Measurements from ENCODE around the gene ZNF154. TPM values are rescaled to one million over a fixed set of nuclear protein-coding genes. Genes with fewer than 3 reads are reported as not detected.
"Not testable (repeated sequence)": the region's sequence is repeated elsewhere in the genome, so short reads cannot be mapped to it uniquely, and the experiment has no call there.

The ZNF154 gene
- total and polyA plus RNA-seq, 2 donors (not counting 1 experiment from before 2014, with no cell fraction given) = 25.4 to 40.4 TPM

DNA sequence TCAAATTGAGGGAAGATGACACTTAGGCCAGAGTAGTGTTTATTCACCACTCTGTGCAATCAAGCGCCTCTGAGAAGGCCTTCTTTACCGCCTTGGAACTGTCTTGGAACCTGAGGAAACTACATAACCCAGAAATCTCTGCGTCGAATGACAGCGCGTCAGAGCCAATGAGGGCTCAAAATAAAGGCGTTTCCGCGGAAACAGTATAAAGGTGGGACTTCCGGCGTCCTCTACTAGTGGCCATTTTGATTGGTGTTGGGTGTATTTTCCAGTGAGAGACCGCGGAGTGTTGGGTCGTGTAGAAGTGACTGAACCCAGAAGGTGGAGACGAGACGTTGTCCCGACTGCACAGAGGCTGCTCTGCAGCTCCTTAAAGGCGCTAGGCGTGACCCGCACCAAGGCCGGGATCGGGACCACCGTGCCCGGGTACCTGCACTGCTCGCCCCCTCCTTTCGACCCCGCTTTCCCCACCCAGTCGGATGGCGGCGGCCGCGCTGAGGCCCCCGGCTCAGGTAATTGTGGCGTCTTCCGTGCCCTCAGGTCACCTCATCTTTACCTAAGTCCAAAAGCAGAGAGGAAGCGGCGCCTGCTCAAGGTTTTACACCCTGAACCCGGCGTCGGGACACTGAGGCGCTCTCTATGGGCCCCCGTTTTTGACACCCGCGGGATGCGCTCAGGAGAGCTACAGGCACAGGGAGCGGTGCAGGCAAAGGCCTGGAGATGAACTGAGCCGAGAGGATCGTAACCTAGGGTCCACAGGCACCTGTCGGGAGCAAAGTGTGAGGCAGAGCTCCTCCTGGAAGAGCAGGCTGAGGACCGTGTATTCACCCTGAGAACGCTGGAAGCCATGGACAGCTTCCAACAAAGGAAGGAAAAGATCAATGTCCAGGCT lies 37.8 kb upstream of the ZNF154 start, which contains the start of gene ZNF776:
Gene ZNF776 (plus strand): TSS at position 236 of the 892 bp plus-strand sequence. CDS start 244 bp downstream, at position 480.
- DNase-seq (peak; percentile 91), ATAC-seq (ENCODE audit: low read depth) (peak; percentile 97)
- H3K79me2 ChIP-seq (ENCODE audit: control insufficient read depth, insufficient read depth, low read length) = peaks cover 50% of the 10 kb centered on the region
- H3K4me1 ChIP-seq (ENCODE audit: control insufficient read depth in 2 of 2, insufficient read depth in 2 of 2, low read length in 2 of 2) = peaks cover 15 to 19% of the 10 kb centered on the region in 2 donors
- H3K9me3 Mint-ChIP-seq (ENCODE audit: insufficient read depth) = peaks cover 9% of the 10 kb centered on the region
- no peaks in the 10 kb centered on the region for H3K27me3 ChIP-seq (replicated peaks in 1 of 4; ENCODE audit: control extremely low read depth in 1 of 4, control insufficient read depth in 3 of 4, insufficient read depth in 4 of 4, low read length in 3 of 4)
- intact Hi-C loops (cut with micrococcal nuclease) = loop anchor here (1.0 to 10.0 kb wide), 10 partner anchors 20 to 200 kb away; partner anchors contain the start of genes ZNF211, ZNF256, ZNF416 and ZNF530
- peaks cover 39% of the 10 kb centered on the region for H3K4me1 Mint-ChIP-seq
- H3K36me3 ChIP-seq (replicated peaks in 1 of 2; ENCODE audit: control extremely low read depth in 1 of 2, control insufficient read depth in 1 of 2, extremely low read depth in 1 of 2, insufficient read depth in 2 of 2, low read length in 1 of 2) = peaks cover 4 to 33% of the 10 kb centered on the region in 2 experiments
- H3K27ac ChIP-seq (ENCODE audit: low read length in 2 of 2) = peak within 1 kb of the TSS; percentile 75 to 84
- peak within 1 kb of the TSS; percentile 89 for H2AFZ ChIP-seq (ENCODE audit: insufficient read depth, low read depth, low read length, poor library complexity, severe bottlenecking)
- H3K4me2 ChIP-seq (replicated peaks; ENCODE audit: low read depth, low read length, poor library complexity, severe bottlenecking) = peak within 1 kb of the TSS; percentile 89
- H3K4me3 ChIP-seq (ENCODE audit: control extremely low read depth in 1 of 5, extremely low read depth in 1 of 5, insufficient read depth in 1 of 5, low read depth in 2 of 5, low read length in 4 of 5) = peak within 1 kb of the TSS; percentile 66 to 92 (median 74)
- TF ChIP-seq CTCF (IDR thresholded peaks at IDR 0.05) = no peak
- TF ChIP-seq EZH2 (IDR thresholded peaks at IDR 0.05; ENCODE audit: borderline replicate concordance, insufficient read depth, low read depth, low read length, poor library complexity, severe bottlenecking) = no peak
- peak within 1 kb of the TSS; percentile 88 for H3K27ac Mint-ChIP-seq
- H3K27me3 Mint-ChIP-seq = no peaks in the 10 kb centered on the region
- WGBS (ENCODE audit: insufficient coverage) = 1% methylated on average over 51 of the region's 51 CpGs
- no peaks in the 10 kb centered on the region for H4K20me1 ChIP-seq (ENCODE audit: control insufficient read depth, insufficient read depth, low read length, poor library complexity, severe bottlenecking)
- peak within 1 kb of the TSS; percentile 91 for H3K4me3 Mint-ChIP-seq
- peaks cover 0 to 14% (median 6%) of the 10 kb centered on the region in 3 donors for H3K9me3 ChIP-seq (ENCODE audit: control extremely low read depth in 1 of 3, control insufficient read depth in 2 of 3, insufficient read depth in 1 of 3, low read length in 2 of 3)
- CTCF ChIA-PET = interaction anchor here (0.6 to 1.7 kb wide), 4 partner anchors 19 to 168 kb away, joined by 3 to 8 read pairs (median 6); partner anchors contain the start of genes ZNF586 and ZNF671
- peak within 1 kb of the TSS; percentile 91 for H3K9ac ChIP-seq (ENCODE audit: low read length)
- POLR2A ChIA-PET = interaction anchor here (0.6 to 2.0 kb wide), 6 partner anchors 9 to 647 kb away, joined by 3 to 15 read pairs (median 6); partner anchors contain the start of genes ZNF154 and ZNF671

DNA sequence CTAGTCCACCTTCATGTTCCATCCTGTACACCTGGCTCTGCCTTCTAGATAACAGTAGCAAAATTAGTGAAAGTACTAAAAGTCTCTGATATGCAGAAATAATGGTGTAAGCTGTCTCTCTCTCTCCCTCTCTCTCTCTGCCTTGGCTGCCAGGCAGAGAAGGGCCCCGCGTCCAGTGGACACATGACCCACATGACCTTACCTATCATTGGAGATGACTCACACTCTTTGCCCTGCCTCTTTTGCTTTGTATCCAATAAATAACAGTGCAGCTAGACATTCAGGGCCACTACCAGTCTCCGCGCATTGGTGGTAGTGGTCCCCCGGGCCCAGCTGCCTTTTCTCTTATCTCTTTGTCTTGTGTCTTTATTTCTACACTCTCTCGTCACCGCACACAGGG lies 29.8 kb upstream of the ZNF154 start:
- H3K4me1 Mint-ChIP-seq; DNase-seq; H3K9me3 ChIP-seq (ENCODE audit: control extremely low read depth in 1 of 3, control insufficient read depth in 2 of 3, insufficient read depth in 1 of 3, low read length in 2 of 3); H3K9me3 Mint-ChIP-seq (ENCODE audit: insufficient read depth); H3K36me3 ChIP-seq (replicated peaks in 1 of 2; ENCODE audit: control extremely low read depth in 1 of 2, control insufficient read depth in 1 of 2, extremely low read depth in 1 of 2, insufficient read depth in 2 of 2, low read length in 1 of 2); H3K4me2 ChIP-seq (replicated peaks; ENCODE audit: low read depth, low read length, poor library complexity, severe bottlenecking); H3K4me3 Mint-ChIP-seq; H3K27ac Mint-ChIP-seq; H4K20me1 ChIP-seq (ENCODE audit: control insufficient read depth, insufficient read depth, low read length, poor library complexity, severe bottlenecking); H3K27ac ChIP-seq (ENCODE audit: low read length in 2 of 2); POLR2A ChIA-PET; H3K9ac ChIP-seq (ENCODE audit: low read length); H3K4me1 ChIP-seq (ENCODE audit: control insufficient read depth in 2 of 2, insufficient read depth in 2 of 2, low read length in 2 of 2); H3K79me2 ChIP-seq (ENCODE audit: control insufficient read depth, insufficient read depth, low read length); H3K4me3 ChIP-seq (ENCODE audit: control extremely low read depth in 1 of 5, extremely low read depth in 1 of 5, insufficient read depth in 1 of 5, low read depth in 2 of 5, low read length in 4 of 5); H3K27me3 Mint-ChIP-seq; ATAC-seq (ENCODE audit: low read depth); H3K27me3 ChIP-seq (replicated peaks in 1 of 4; ENCODE audit: control extremely low read depth in 1 of 4, control insufficient read depth in 3 of 4, insufficient read depth in 4 of 4, low read length in 3 of 4): not testable (repeated sequence)
- H2AFZ ChIP-seq (ENCODE audit: insufficient read depth, low read depth, low read length, poor library complexity, severe bottlenecking) = peak overlapping the region; percentile 34
- CTCF ChIA-PET = interaction anchor here (1.2 to 3.3 kb wide), 3 partner anchors 11 to 780 kb away, joined by 3 to 15 read pairs (median 14); partner anchors contain the start of gene ZNF671
- WGBS (ENCODE audit: insufficient coverage) = 94% methylated on average over 7 of the region's 7 CpGs
- intact Hi-C loops (cut with micrococcal nuclease) = loop anchor here (1.0 kb wide), 1 partner anchor 417 kb away; no protein-coding TSS in a partner anchor

Measured in B cell (primary cell).